Skeletal muscle cell (primary cell): ENCODE results near the gene PPARGC1A.

Experiments used
- DNase-seq: peaks from one replicate; pipeline ENCODE4 v3.0.0-alpha.2; 2010; ENCODE audit warnings: low read depth
- H3K4me3 ChIP-seq: 2 replicates; pipeline ENCODE4 v1.5.1; 2011; ENCODE audit warnings: low read depth, mild to moderate bottlenecking, control low read depth, low read length, moderate library complexity

The PPARGC1A gene, protein sequence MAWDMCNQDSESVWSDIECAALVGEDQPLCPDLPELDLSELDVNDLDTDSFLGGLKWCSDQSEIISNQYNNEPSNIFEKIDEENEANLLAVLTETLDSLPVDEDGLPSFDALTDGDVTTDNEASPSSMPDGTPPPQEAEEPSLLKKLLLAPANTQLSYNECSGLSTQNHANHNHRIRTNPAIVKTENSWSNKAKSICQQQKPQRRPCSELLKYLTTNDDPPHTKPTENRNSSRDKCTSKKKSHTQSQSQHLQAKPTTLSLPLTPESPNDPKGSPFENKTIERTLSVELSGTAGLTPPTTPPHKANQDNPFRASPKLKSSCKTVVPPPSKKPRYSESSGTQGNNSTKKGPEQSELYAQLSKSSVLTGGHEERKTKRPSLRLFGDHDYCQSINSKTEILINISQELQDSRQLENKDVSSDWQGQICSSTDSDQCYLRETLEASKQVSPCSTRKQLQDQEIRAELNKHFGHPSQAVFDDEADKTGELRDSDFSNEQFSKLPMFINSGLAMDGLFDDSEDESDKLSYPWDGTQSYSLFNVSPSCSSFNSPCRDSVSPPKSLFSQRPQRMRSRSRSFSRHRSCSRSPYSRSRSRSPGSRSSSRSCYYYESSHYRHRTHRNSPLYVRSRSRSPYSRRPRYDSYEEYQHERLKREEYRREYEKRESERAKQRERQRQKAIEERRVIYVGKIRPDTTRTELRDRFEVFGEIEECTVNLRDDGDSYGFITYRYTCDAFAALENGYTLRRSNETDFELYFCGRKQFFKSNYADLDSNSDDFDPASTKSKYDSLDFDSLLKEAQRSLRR

DNA sequence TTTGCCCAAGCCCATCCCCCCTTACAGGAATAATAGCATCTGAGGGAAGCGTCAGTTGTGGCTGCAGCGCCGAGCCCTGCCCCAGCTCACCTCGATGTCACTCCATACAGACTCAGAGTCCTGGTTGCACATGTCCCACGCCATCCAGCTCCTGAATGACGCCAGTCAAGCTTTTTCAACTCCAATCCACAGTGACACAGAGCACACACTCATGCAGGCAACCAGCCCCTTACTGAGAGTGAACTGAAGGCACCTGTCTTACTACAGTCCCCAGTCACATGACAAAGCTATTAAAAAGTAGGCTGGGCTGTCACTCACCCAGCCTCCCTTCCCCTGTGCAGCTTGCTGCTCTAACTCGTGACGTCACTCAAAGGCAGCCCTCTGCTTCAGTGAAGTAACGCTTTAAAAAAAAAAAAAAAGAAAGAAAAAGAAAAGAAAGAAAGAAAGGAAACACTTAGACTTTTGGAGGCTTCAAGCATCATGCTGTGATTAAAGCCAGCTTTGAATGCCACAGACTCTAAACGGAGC lies at the start of gene PPARGC1A:
Gene PPARGC1A, minus strand, starts transcription at position 234 of the 528 bp plus-strand sequence. Its CDS starts 90 bp downstream, at position 144.
- H3K4me3 ChIP-seq = peak within 1 kb of the TSS; percentile 45
- DNase-seq = no peak

GRCh38 chr4:23938796-23939195 lies 48.9 kb upstream of the PPARGC1A start:
- no peak overlapping the region for H3K4me3 ChIP-seq
- DNase-seq = no peak

DNA sequence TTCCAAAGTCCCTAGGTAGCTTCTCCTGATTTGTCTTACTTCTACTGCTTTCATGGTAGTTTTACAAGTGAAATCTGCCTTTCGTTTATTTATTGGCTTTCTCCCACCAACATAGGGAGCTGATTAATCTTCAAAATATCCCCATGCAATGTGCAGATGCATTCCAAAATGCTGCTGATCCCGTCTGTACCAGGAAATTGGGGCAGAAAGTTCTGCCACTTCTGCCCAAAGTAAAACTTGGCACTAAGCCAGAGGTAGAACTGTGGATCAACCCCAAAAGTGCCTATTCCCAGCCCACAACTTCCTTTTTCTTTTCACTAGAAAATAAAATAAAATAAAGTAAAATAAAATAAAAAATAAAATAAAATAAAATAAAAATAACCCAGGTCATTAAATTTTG lies 47.3 kb upstream of the PPARGC1A start:
- no peak for DNase-seq
- H3K4me3 ChIP-seq = no peak overlapping the region

- H3K4me3 ChIP-seq = no peak overlapping the region
- peak; percentile 96 for DNase-seq
Observed at GRCh38 chr4:23934915-23935314, 45.1 kb upstream of the PPARGC1A start.

- H3K4me3 ChIP-seq = no peak overlapping the region
Observed at GRCh38 chr4:23934223-23934622, 44.4 kb upstream of the PPARGC1A start.

GRCh38 chr4:23932901-23933308 lies 43.1 kb upstream of the PPARGC1A start:
- no peak overlapping the region for H3K4me3 ChIP-seq
- DNase-seq = peak; percentile 23

More at GRCh38 chr4:23934223-23934622, 44.4 kb upstream of the PPARGC1A start:
- no peak for DNase-seq

DNA sequence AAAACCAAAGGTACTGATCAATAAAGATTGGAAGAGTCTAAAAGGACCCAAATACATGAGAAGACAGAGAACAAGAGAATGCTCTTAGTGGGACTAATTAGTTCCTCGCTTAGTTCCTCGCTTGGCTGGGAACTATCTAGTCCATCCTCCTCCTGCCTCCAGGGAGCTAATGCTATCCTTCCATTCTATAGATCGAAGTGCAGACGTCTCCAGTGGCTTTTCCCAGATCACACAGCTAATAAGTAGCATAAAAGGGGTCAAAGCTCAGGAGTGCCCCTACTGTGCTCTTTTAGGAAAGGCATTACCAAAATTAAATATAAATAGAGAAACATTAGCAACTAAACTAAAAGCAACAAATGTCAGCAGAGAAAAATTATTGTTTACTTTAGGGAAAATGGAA lies 42.3 kb upstream of the PPARGC1A start:
- DNase-seq = no peak
- H3K4me3 ChIP-seq = no peak overlapping the region

DNA sequence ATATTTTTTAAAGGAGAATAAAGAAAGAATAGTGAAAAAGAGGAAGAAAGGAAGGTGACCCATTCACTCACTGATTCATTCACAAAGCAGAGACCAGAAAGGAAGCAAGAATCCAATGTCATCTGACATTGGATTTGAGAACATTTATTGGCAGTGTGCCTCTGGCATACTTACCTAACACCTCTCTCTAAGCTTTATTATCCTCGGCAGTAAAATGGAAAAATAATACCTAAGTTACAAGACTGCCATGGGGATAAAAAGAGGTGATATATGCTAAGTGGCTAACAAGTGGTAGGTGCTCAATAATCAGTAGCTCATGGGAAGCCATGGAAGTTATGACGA lies 41.6 kb upstream of the PPARGC1A start:
- H3K4me3 ChIP-seq = no peak overlapping the region
- no peak for DNase-seq

- no peak for DNase-seq
- no peak overlapping the region for H3K4me3 ChIP-seq
Observed at GRCh38 chr4:23930750-23931488, 41.1 kb upstream of the PPARGC1A start.

DNA sequence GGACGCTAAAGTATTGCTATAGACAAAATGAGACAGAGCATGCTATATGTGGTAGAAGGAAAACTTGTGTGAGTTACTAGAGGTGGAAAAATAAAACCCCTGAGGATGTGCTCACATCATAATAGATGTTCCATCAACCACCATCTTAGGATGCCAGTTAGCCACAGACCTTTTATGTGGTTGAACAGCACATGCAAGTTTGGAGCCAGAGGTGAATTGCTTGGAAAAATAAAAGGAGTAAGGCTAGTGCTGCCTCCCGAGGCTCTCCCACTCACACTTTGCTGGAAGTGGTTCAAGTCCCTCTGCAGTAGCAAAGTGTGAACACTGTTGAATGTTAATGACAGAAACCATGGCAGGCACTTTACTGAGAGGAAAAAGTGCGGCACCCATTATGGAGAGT lies 39.4 kb upstream of the PPARGC1A start:
- no peak for DNase-seq
- H3K4me3 ChIP-seq = no peak overlapping the region

DNA sequence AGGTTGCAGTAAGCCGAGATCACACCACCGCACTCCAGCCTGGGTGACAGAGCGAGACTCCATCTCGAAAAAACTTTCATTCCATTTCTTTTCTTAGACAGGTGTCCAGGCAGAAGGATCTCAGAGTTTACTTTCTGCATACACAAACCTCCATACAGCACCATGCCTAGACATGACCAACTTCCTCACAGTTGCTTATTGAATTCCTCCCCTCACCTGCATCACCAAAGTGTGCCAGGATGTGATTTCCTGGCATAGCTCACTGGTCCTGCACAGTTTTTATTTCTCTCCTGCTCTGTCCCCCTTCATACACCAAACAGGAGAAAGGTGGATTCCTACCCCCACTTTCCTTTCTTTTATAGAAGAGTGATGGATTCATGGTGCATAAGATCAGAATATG lies 34.7 kb upstream of the PPARGC1A start:
- DNase-seq = no peak
- H3K4me3 ChIP-seq = no peak overlapping the region

GRCh38 chr4:23923840-23924239 lies 34.0 kb upstream of the PPARGC1A start:
- DNase-seq = no peak
- H3K4me3 ChIP-seq = no peak overlapping the region

- H3K4me3 ChIP-seq = no peak overlapping the region
- DNase-seq = no peak
Observed at GRCh38 chr4:23923141-23923540, 33.3 kb upstream of the PPARGC1A start.

- DNase-seq = no peak
- no peak overlapping the region for H3K4me3 ChIP-seq
Observed at GRCh38 chr4:23922541-23923111, 32.8 kb upstream of the PPARGC1A start.

DNA sequence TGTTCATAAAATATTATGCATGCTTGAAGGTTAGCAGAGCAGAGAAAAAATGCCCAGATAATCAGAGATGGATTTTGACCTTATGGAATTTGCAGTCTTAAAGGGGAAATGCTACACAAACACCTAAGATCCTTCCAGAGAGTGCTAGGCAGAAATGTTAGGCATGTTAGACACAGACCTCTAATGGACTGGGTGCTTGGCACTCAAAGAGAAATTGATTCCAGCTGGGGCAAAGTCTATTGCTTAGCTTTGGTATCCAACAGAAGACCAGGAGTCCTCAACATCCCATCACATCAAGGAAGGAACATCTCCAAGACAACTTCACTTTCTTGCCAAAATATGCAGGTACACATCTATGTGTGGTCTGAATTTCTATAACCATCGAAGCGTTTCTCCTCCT lies 32.2 kb upstream of the PPARGC1A start:
- H3K4me3 ChIP-seq = no peak overlapping the region
- no peak for DNase-seq

DNA sequence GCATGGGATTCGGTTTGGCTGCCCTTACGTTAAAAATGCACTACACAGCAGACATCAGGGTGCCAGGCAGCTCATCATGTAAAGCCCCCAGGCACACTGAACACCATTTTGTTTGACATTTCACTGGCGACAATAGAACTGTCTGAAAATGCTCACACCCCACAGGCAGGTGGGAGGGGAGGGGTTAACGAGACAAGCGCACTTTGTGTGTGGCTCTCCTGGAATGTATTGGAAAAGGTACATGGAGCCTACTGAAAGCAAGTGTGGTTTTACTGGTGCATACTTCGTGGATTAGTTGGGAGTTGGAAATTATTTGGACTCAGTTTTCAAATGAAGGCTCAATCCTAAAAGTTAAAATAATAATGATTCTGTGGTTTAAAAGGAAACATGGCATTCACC lies 31.6 kb upstream of the PPARGC1A start:
- H3K4me3 ChIP-seq = no peak overlapping the region
- no peak for DNase-seq

- no peak for DNase-seq
- no peak overlapping the region for H3K4me3 ChIP-seq
Observed at GRCh38 chr4:23920716-23921446, 31.0 kb upstream of the PPARGC1A start.

GRCh38 chr4:23920296-23920695 lies 30.4 kb upstream of the PPARGC1A start:
- no peak overlapping the region for H3K4me3 ChIP-seq
- DNase-seq = no peak

DNA sequence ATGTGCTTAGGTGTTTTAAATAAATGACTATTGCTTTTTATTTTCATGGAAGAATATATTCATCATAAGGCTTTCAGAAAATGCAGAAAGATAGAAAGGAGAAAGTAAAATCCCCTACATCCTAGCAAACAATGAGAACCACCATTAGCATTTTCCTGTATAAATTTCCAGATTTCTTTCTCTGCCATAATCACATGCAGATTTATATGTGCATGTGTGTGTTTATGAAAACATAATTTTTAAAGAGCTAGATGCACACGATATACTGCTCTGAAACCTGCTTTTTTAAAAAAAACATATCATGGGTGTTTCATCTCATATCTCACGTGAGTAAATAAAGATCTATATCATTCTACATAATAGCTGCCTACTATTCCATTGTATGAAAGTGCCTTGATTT lies 26.4 kb upstream of the PPARGC1A start:
- no peak for DNase-seq
- no peak overlapping the region for H3K4me3 ChIP-seq
